ENCODE measurements around the gene KLHL9. TPM values are rescaled to one million over a fixed set of nuclear protein-coding genes. Genes with fewer than 3 reads are reported as not detected.

Gene KLHL9
- total and polyA plus RNA-seq, 2 of the 13 experiments (the other 11 are each of a cell fraction or from before 2014, with no cell fraction given) = 8.7 to 17.7 TPM

DNA sequence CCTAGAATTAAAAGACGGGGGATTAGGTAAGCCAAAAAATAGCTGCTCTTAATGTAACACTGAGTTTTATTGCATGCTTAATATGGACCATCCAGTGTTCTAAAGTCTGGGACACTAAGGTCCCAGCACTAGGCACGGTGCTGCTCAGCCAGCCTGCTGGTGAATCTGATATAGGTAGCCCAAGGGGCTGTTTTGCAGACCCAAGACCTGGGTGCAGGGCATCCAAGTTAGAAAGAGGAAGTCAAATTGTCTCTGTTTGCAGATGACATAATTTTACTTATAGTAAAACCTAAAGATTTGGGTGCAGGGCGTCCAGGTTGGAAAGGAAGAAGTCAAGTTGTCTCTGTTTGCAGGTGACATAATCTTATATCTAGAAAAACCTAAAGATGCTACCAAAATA, 47.9 kb downstream of the KLHL9 start:
- Histone ChIP-seq H3K9me3 (ENCODE audit: low read length) (no peaks in the 10 kb centered on the region), H2AFZ (ENCODE audit: low read length) (no peak overlapping the region), H3K36me3 (replicated peaks in 1 of 2; ENCODE audit: control insufficient read depth in 1 of 2, insufficient read depth in 2 of 2, low read length in 2 of 2) (no peaks in the 10 kb centered on the region), H3K9ac (ENCODE audit: insufficient read depth, low read depth, low read length) (no peak overlapping the region), H3K4me2 (ENCODE audit: low read depth, low read length) (no peak overlapping the region), H3K4me3 (replicated peaks in 1 of 3; ENCODE audit: insufficient read depth in 1 of 3, low read depth in 2 of 3, low read length in 3 of 3) (no peak overlapping the region), H4K20me1 (ENCODE audit: insufficient read depth, low read length) (no peaks in the 10 kb centered on the region), H3K79me2 (ENCODE audit: insufficient read depth, low read length) (no peaks in the 10 kb centered on the region), H3K27me3 (ENCODE audit: control insufficient read depth in 1 of 2, insufficient read depth in 2 of 2, low read length in 2 of 2) (no peaks in the 10 kb centered on the region), H3K4me1 (ENCODE audit: insufficient read depth, low read length) (no peaks in the 10 kb centered on the region), H3K27ac (ENCODE audit: extremely low read length, insufficient read depth, low read length) (no peak overlapping the region)
- ChIA-PET POLR2A (no interaction called here), CTCF (ENCODE audit: low intra/inter-chr PET ratio, low total read pairs) (no interaction called here)
- TF ChIP-seq ERF (CRISPR knock-in tag; IDR thresholded peaks at IDR 0.05) (no peak), MYNN (CRISPR knock-in tag; IDR thresholded peaks at IDR 0.05; ENCODE audit: low read depth) (no peak), POLR2AphosphoS5 (IDR thresholded peaks at IDR 0.05; ENCODE audit: low read depth, low read length) (no peak), ZNF766 (CRISPR knock-in tag; IDR thresholded peaks at IDR 0.05; ENCODE audit: borderline replicate concordance) (no peak), NCOA2 (CRISPR knock-in tag; IDR thresholded peaks at IDR 0.05) (no peak), SMC3 (IDR thresholded peaks at IDR 0.05; ENCODE audit: low read length) (no peak), ZBTB7A (CRISPR knock-in tag; IDR thresholded peaks at IDR 0.05) (no peak), NR0B2 (CRISPR knock-in tag; IDR thresholded peaks at IDR 0.05) (no peak), ZNF563 (CRISPR knock-in tag; IDR thresholded peaks at IDR 0.05) (no peak), ATM (IDR thresholded peaks at IDR 0.05; ENCODE audit: borderline replicate concordance) (no peak), ATF6 (CRISPR knock-in tag; conservative IDR thresholded peaks at IDR 0.05) (no peak), HIVEP1 (CRISPR knock-in tag; IDR thresholded peaks at IDR 0.05) (no peak)
- TF ChIP-seq, protein P1, sequence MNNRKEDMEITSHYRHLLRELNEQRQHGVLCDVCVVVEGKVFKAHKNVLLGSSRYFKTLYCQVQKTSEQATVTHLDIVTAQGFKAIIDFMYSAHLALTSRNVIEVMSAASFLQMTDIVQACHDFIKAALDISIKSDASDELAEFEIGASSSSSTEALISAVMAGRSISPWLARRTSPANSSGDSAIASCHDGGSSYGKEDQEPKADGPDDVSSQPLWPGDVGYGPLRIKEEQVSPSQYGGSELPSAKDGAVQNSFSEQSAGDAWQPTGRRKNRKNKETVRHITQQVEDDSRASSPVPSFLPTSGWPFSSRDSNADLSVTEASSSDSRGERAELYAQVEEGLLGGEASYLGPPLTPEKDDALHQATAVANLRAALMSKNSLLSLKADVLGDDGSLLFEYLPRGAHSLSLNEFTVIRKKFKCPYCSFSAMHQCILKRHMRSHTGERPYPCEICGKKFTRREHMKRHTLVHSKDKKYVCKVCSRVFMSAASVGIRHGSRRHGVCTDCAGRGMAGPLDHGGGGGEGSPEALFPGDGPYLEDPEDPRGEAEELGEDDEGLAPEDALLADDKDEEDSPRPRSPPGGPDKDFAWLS (CRISPR knock-in tag; IDR thresholded peaks at IDR 0.05; ENCODE audit: borderline replicate concordance) = no peak
- BruUV-seq (replicated peaks) = no TSS peak
- ATAC-seq (no peak), FAIRE-seq (no peak), DNase-seq (ENCODE audit: low spot score) (no peak)
- 2% methylated on average over 3 of the region's 3 CpGs for WGBS (ENCODE audit: low lambda C conversion rate)
- in situ Hi-C loops (cut with HindIII; ENCODE audit: extremely low pct_ligation_motif_present, low pct_unique_long_range_greater_than_20kb) (no loop called here), intact Hi-C loops (cut with micrococcal nuclease; ENCODE audit: unreplicated experiment) (no loop called here)

Data from HepG2 (cell line).